Caco-2 (cell line): ENCODE results near the gene TENM4. TPM values are rescaled to one million over a fixed set of nuclear protein-coding genes. Genes with fewer than 3 reads are reported as not detected.

Source experiments
- BruUV-seq: library from RNA; stranded (reverse); fragments of 400-500 nt; replicated peaks from 2 replicates; lab custom pipeline; 2021; lab: Mats Ljungman, UMichigan
- CTCF ChIA-PET: fragments of 300-600 bp; sonication (Branson Sonifier 250); formaldehyde crosslinking; loops from one replicate; lab custom pipeline; 2022; ENCODE audit warnings: antibody characterized with exemption; lab: Charles Lee
- POLR2A ChIA-PET: fragments of 300-600 bp; sonication (Branson Sonifier 250); formaldehyde crosslinking; loops from one replicate; lab custom pipeline; 2022; ENCODE audit warnings: antibody characterized with exemption; lab: Charles Lee
- DNase-seq, 2 experiments: peaks; one replicate each; pipeline versions ENCODE4 v3.0.0 to v3.0.0-alpha.2; 2020 to 2022
- H3K27me3 ChIP-seq: replicated peaks from 2 replicates; pipeline ENCODE4 v1.6.0; 2011; ENCODE audit warnings: low read length; ENCODE audit not compliant: control insufficient read depth, insufficient read depth
- H3K36me3 ChIP-seq: 2 replicates; pipeline ENCODE4 v1.5.1; 2011; ENCODE audit warnings: low read length; ENCODE audit not compliant: control insufficient read depth, insufficient read depth
- H3K4me1 ChIP-seq: fragments of 250-450 bp; sonication (Bioruptor Pico); 2 replicates; pipeline ENCODE4 v1.5.1; 2020; ENCODE audit warnings: mild to moderate bottlenecking
- H3K4me3 ChIP-seq: 2 replicates; pipeline ENCODE4 v1.5.1; 2011; ENCODE audit warnings: low read depth, mild to moderate bottlenecking, control low read depth, low read length
- H3K9me3 ChIP-seq: fragments of 250-450 bp; sonication (Bioruptor Pico); 2 replicates; pipeline ENCODE4 v1.5.1; 2020; ENCODE audit warnings: mild to moderate bottlenecking, moderate library complexity
- H3K27ac Mint-ChIP-seq: one replicate; pipeline ENCODE4 v1.8.0; 2022; ENCODE audit warnings: mixed read lengths; ENCODE audit not compliant: unreplicated experiment
- H3K27me3 Mint-ChIP-seq: one replicate; pipeline ENCODE4 v1.8.0; 2022; ENCODE audit warnings: mixed read lengths; ENCODE audit not compliant: insufficient read depth, unreplicated experiment
- H3K36me3 Mint-ChIP-seq: one replicate; pipeline ENCODE4 v1.8.0; 2022; ENCODE audit warnings: mild to moderate bottlenecking, mixed read lengths; ENCODE audit not compliant: insufficient read depth, unreplicated experiment
- H3K4me1 Mint-ChIP-seq: one replicate; pipeline ENCODE4 v1.8.0; 2022; ENCODE audit warnings: low read depth, mixed read lengths; ENCODE audit not compliant: unreplicated experiment
- H3K4me3 Mint-ChIP-seq: one replicate; pipeline ENCODE4 v1.8.0; 2022; ENCODE audit warnings: mild to moderate bottlenecking, moderate library complexity, mixed read lengths; ENCODE audit not compliant: unreplicated experiment
- H3K9me3 Mint-ChIP-seq: one replicate; pipeline ENCODE4 v1.8.0; 2022; ENCODE audit warnings: mixed read lengths; ENCODE audit not compliant: unreplicated experiment
- CTCF ChIP-seq, 2 experiments: fragments of 200-600 bp in 1 of 2; IDR thresholded peaks; 1 replicate in 1 of 2; 2 replicates in 1 of 2; pipeline versions ENCODE4 v1.5.1 to v1.8.0; 2011 to 2022; ENCODE audit warnings: antibody characterized with exemption in 1 of 2, control low read depth in 1 of 2, inconsistent platforms in 1 of 2, low read depth in 1 of 2, low read length in 1 of 2, mild to moderate bottlenecking in 1 of 2, moderate library complexity in 1 of 2; ENCODE audit not compliant: insufficient read depth in 1 of 2, severe bottlenecking in 1 of 2, unreplicated experiment in 1 of 2
- intact Hi-C: fragments of 100-400 bp; cut with micrococcal nuclease; formaldehyde crosslinking; loops from one replicate; pipeline ENCODE4 v1.10.0; 2022; ENCODE audit not compliant: unreplicated experiment
- total RNA-seq: library from RNA; stranded (reverse); gene quantifications from 2 replicates; pipeline ENCODE4 v1.2.3, GENCODE V29; 2022

Gene TENM4
- total RNA-seq, 1 experiment from 2014 or later, result 1.1 TPM

GRCh38 chr11:78647266-78647915 lies 793.4 kb downstream of the TENM4 start:
- no peaks in the 10 kb centered on the region for H3K9me3 Mint-ChIP-seq
- no peaks in the 10 kb centered on the region for H3K4me1 ChIP-seq
- no peaks in the 10 kb centered on the region for H3K4me1 Mint-ChIP-seq
- H3K9me3 ChIP-seq, result no peaks in the 10 kb centered on the region
- intact Hi-C loops, result loop anchor here (5.0 to 10.0 kb wide), 2 partner anchors 215 to 607 kb away; no protein-coding TSS in a partner anchor
- peaks cover 7% of the 10 kb centered on the region for H3K27me3 Mint-ChIP-seq
- ChIA-PET CTCF (interaction anchor here (0.6 to 7.2 kb wide), 17 partner anchors 14 to 453 kb away, joined by 3 to 392 read pairs (median 4); no protein-coding TSS in a partner anchor), POLR2A (interaction anchor here (0.6 kb wide), 1 partner anchor 76 kb away, joined by 4 read pairs; no protein-coding TSS in a partner anchor)
- DNase-seq, result peak in 1 of 2 experiments; percentile 15
- no peak for TF ChIP-seq CTCF (IDR thresholded peaks at IDR 0.05; ENCODE audit: insufficient read depth in 1 of 2, low read depth in 1 of 2, low read length in 1 of 2, severe bottlenecking in 1 of 2, unreplicated experiment in 1 of 2)
- no peaks in the 10 kb centered on the region for H3K27me3 ChIP-seq
- no peaks in the 10 kb centered on the region for H3K36me3 Mint-ChIP-seq
- no peak overlapping the region for H3K27ac Mint-ChIP-seq
- H3K4me3 ChIP-seq, result no peak overlapping the region
- BruUV-seq, result no TSS peak
- H3K4me3 Mint-ChIP-seq, result no peak overlapping the region
- H3K36me3 ChIP-seq, result no peaks in the 10 kb centered on the region

- Mint-ChIP-seq H3K36me3 (no peaks in the 10 kb centered on the region), H3K4me3 (no peak overlapping the region), H3K27ac (no peak overlapping the region), H3K9me3 (no peaks in the 10 kb centered on the region), H3K4me1 (no peaks in the 10 kb centered on the region), H3K27me3 (peaks cover 10% of the 10 kb centered on the region)
- peak; percentile 95 to 96 for TF ChIP-seq CTCF (IDR thresholded peaks at IDR 0.05; ENCODE audit: insufficient read depth in 1 of 2, low read depth in 1 of 2, low read length in 1 of 2, severe bottlenecking in 1 of 2, unreplicated experiment in 1 of 2)
- peak; percentile 81 to 88 for DNase-seq
- ChIA-PET CTCF (interaction anchor here (0.5 to 7.2 kb wide), 21 partner anchors 14 to 513 kb away, joined by 3 to 392 read pairs (median 4); no protein-coding TSS in a partner anchor), POLR2A (interaction anchor here (0.6 kb wide), 1 partner anchor 69 kb away, joined by 3 read pairs; no protein-coding TSS in a partner anchor)
- no peaks in the 10 kb centered on the region for H3K9me3 ChIP-seq
- H3K27me3 ChIP-seq, result no peaks in the 10 kb centered on the region
- intact Hi-C loops, result loop anchor here (1.0 to 10.0 kb wide), 3 partner anchors 69 to 608 kb away; no protein-coding TSS in a partner anchor
- H3K4me1 ChIP-seq, result no peaks in the 10 kb centered on the region
- BruUV-seq, result no TSS peak
- no peaks in the 10 kb centered on the region for H3K36me3 ChIP-seq
- H3K4me3 ChIP-seq, result no peak overlapping the region
These were observed 794.2 kb downstream of the TENM4 start for GRCh38 chr11:78646564-78647185.
